SK-N-SH treated with all-trans-retinoic acid at 6 μM for 48 hours (cell line): Measurements from ENCODE around the gene ZSCAN5C.

Source experiments
- ARNTL ChIP-seq: fragments of 450-650 bp; formaldehyde crosslinking; IDR thresholded peaks from 2 replicates; pipeline ENCODE4 v1.5.0; 2020; ENCODE audit warnings: low read depth, mild to moderate bottlenecking, moderate library complexity, borderline replicate concordance
- OSR1 ChIP-seq: fragments of 250-450 bp; sonication (Bioruptor Pico); IDR thresholded peaks from 2 replicates; pipeline ENCODE4 v1.8.0; 2022; ENCODE audit warnings: moderate library complexity, mild to moderate bottlenecking, inconsistent platforms
- RARB ChIP-seq: fragments of 250-450 bp; sonication (Bioruptor Pico); IDR thresholded peaks from 2 replicates; pipeline ENCODE4 v1.8.0; 2021; ENCODE audit warnings: mild to moderate bottlenecking, moderate library complexity
- TSHZ2 ChIP-seq: fragments of 250-450 bp; sonication (Bioruptor Pico); IDR thresholded peaks from 2 replicates; pipeline ENCODE4 v1.5.0; 2020; ENCODE audit warnings: mild to moderate bottlenecking, moderate library complexity
- ZC3H10 ChIP-seq: fragments of 250-450 bp; sonication (Bioruptor Pico); IDR thresholded peaks from 2 replicates; pipeline ENCODE4 v1.5.1; 2021; ENCODE audit warnings: mild to moderate bottlenecking, moderate library complexity
- ZFP30 ChIP-seq: fragments of 450-650 bp; formaldehyde crosslinking; IDR thresholded peaks from 2 replicates; pipeline ENCODE4 v1.5.0; 2022; ENCODE audit warnings: mild to moderate bottlenecking, moderate library complexity
- ZNF565 ChIP-seq: fragments of 450-650 bp; formaldehyde crosslinking; conservative IDR thresholded peaks from 2 replicates; pipeline ENCODE4 v1.5.0; 2020; ENCODE audit warnings: low read depth, mild to moderate bottlenecking, moderate library complexity
- ZNF70 ChIP-seq: fragments of 450-650 bp; formaldehyde crosslinking; IDR thresholded peaks from 2 replicates; pipeline ENCODE4 v1.5.0; 2020; ENCODE audit warnings: mild to moderate bottlenecking, moderate library complexity

- no peak for TF ChIP-seq RARB (CRISPR knock-in tag)
- TF ChIP-seq ARNTL, result no peak
- no peak for TF ChIP-seq ZNF70 (CRISPR knock-in tag)
- no peak for TF ChIP-seq ZC3H10 (CRISPR knock-in tag)
- TF ChIP-seq ZFP30 (CRISPR knock-in tag), result no peak
- no peak for TF ChIP-seq OSR1 (CRISPR knock-in tag)
- TF ChIP-seq ZNF565 (CRISPR knock-in tag), result no peak
- TF ChIP-seq TSHZ2 (CRISPR knock-in tag), result no peak
These were observed 11.0 kb upstream of the ZSCAN5C start for GRCh38 chr19:56191115-56191514.
